Naive thymus-derived CD8-positive, alpha-beta T cell (primary cell): ENCODE data around the gene CRTC2. TPM values are rescaled to one million over a fixed set of nuclear protein-coding genes. Genes with fewer than 3 reads are reported as not detected.

Experiments used
- ATAC-seq, 2 donors: fragments of 150-1000 bp; cut with Tn5 transposase in 1 of 2; sonication (Bioruptor Pico), chemical (Tn5 transposase) in 1 of 2; 1 replicate in 1 of 2; 2 replicates in 1 of 2; pipeline ENCODE4 v1.10.0; 2021; ENCODE audit warnings: mild to moderate bottlenecking in 2 of 2, moderate library complexity in 2 of 2
- POLR2A ChIA-PET: fragments of 350-600 bp; sonication (Branson Sonifier 250); formaldehyde crosslinking; loops from one replicate; lab custom pipeline; 2021; ENCODE audit warnings: antibody characterized with exemption; lab: Charles Lee
- DNase-seq, 10 donors: peaks; one replicate each; pipeline versions ENCODE4 v3.0.0 to v3.0.0-alpha.2; 2020 to 2022
- H3K27ac Mint-ChIP-seq, 10 donors: one replicate each; pipeline ENCODE4 v1.8.0; 2020 to 2022; ENCODE audit warnings: mild to moderate bottlenecking in 10 of 10, mixed read lengths in 10 of 10, moderate library complexity in 4 of 10, inconsistent platforms in 1 of 10
- H3K27me3 Mint-ChIP-seq, 5 donors: one replicate each; pipeline ENCODE4 v1.8.0; 2021 to 2022; ENCODE audit warnings: mixed read lengths in 5 of 5
- H3K36me3 Mint-ChIP-seq, 3 donors: one replicate each; pipeline ENCODE4 v1.8.0; 2020 to 2022; ENCODE audit warnings: mixed read lengths in 3 of 3, mild to moderate bottlenecking in 2 of 3, inconsistent platforms in 1 of 3
- H3K4me1 Mint-ChIP-seq, 4 donors: one replicate each; pipeline ENCODE4 v1.8.0; 2021 to 2022; ENCODE audit warnings: mixed read lengths in 4 of 4
- H3K4me3 Mint-ChIP-seq, 10 donors: one replicate each; pipeline ENCODE4 v1.8.0; 2020 to 2022; ENCODE audit warnings: mild to moderate bottlenecking in 10 of 10, mixed read lengths in 10 of 10, moderate library complexity in 6 of 10, inconsistent platforms in 1 of 10
- H3K9me3 Mint-ChIP-seq, 9 donors: one replicate each; pipeline ENCODE4 v1.8.0; 2020 to 2022; ENCODE audit warnings: mixed read lengths in 9 of 9, mild to moderate bottlenecking in 3 of 9, inconsistent platforms in 1 of 9, moderate library complexity in 1 of 9
- polyA plus RNA-seq, 3 donors: library from polyadenylated mRNA; unstranded; fragments of 300-500 nt; fragmentation: Illumina TruSeq; gene quantifications; one replicate each; pipeline ENCODE4 v1.2.3, GENCODE V29; 2021
- total RNA-seq, 8 experiments: library from RNA in 2 of 8; stranded (reverse) in 2 of 8; gene quantifications; one replicate each; pipeline ENCODE4 v1.2.3 and lab custom pipeline; 2021 to 2026

CRTC2 gene
- total and polyA plus RNA-seq, 5 experiments from 2014 or later, result 21.4 to 147 (median 49.6) TPM

DNA sequence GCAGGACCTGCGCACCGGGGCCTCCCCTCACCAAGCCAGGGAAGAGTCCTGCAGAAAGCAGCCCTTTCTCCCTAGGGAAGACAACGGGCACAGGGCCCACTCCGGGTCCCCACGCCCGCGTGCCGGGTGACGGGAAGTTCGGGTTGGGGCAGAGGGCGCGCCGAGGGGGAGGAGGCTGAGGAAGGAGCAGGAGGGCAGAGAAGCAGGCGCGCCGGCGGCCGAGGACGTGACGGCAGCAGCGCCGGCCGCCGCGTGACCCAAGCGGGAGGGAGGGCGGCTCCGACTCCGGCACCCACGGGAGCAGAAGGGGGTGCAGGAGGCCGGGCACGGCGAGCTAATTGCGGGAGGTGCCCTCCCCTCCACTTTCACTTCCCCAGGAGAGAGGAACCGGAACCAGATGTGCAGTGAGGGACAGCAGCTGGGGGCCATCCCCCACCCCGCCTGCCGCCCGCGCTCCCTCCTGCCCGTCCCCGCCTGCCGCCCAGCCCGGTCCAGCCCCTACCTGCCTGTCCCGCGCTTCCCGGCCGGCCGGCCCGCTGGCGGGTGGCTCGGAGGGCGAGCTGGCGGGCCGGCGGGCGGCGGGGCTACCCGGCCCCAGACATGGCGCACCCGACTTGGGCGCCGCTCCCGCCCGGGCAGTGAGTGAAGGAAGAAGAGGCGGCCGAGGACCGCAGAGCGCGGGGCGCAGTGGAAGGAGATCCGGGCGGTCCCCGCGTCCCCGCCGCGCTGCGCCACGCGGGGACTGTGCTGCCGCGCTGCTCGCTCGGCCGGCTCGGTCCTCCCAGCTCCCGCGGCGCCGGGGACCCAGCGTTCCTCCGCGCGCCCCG, 12.4 kb downstream of the CRTC2 start:
- POLR2A ChIA-PET, result interaction anchor here (0.5 to 14.0 kb wide), 28 partner anchors 8 to 401 kb away, joined by 3 to 315 read pairs (median 5); partner anchors contain the start of genes CHTOP, CREB3L4, CRTC2 and GATAD2B
- DNase-seq (peak; percentile 53 to 83 (median 67)), ATAC-seq (peak; percentile 43 to 56)
- peak overlapping the region; percentile 92 to 98 (median 95) for H3K27ac Mint-ChIP-seq
- H3K4me3 Mint-ChIP-seq, result peak overlapping the region; percentile 91 to 98 (median 94)
- peaks cover 4 to 62% (median 11%) of the 10 kb centered on the region in 3 donors for H3K36me3 Mint-ChIP-seq
- peaks cover 34 to 61% (median 50%) of the 10 kb centered on the region in 4 donors for H3K4me1 Mint-ChIP-seq
- no peaks in the 10 kb centered on the region for H3K27me3 Mint-ChIP-seq
- H3K9me3 Mint-ChIP-seq, result no peaks in the 10 kb centered on the region

DNA sequence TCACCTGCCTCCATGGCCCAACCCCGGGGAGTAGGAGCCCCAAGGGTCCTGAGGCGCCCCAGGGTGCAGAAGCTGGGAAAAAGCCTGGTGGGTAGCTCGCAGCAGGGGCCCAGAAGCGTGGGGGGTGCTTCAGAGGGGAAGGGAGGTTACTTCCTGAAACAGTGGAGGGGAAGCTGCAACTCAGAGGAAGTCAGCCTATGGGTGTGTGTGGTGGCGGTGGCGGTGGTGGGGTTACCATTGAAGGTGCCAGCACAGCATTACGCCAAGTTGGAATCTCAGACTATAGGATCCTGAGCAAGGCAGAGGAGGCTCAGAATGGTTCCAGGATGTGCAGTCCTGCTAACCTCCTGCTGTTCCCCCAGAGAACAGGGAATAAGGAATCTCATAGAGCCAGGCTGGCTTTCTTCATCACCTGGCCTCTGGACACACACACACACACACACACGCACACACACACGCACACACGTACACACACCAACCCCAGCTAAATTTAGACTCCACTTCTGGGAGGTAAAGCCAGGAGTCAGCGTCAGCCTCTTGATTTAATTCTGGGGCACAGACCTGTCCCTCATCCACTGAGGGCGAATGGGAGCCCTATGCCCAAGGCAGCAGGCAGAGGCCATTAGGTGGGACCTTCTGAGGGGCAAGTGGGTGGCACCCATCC, 13.1 kb downstream of the CRTC2 start:
- Mint-ChIP-seq H3K36me3 (peaks cover 0 to 60% (median 6%) of the 10 kb centered on the region in 3 donors), H3K9me3 (no peaks in the 10 kb centered on the region), H3K27me3 (no peaks in the 10 kb centered on the region), H3K27ac (peak overlapping the region; percentile 92 to 98 (median 95)), H3K4me1 (peaks cover 31 to 58% (median 49%) of the 10 kb centered on the region in 4 donors), H3K4me3 (peak overlapping the region; percentile 91 to 98 (median 94))
- POLR2A ChIA-PET, result interaction anchor here (0.5 to 14.0 kb wide), 23 partner anchors 9 to 400 kb away, joined by 3 to 315 read pairs (median 6); partner anchors contain the start of genes CHTOP, CREB3L4, CRTC2 and GATAD2B
- ATAC-seq (peak; percentile 75 to 85), DNase-seq (peak; percentile 63 to 93 (median 82))

DNA sequence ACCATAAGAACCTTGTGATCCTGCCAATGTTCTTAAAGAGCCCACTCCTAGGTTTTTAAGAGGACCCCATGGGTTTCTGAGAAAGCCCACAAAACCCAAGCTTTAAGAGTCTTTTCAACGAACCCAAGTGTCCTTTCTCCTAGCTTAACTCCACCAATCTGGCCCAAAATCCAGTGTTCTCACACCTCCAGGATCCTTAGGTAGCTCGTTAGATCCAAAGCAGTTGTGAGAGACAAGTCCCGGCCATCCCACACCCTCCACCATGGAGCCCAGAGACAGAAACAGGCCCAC, 13.6 kb downstream of the CRTC2 start:
- POLR2A ChIA-PET, result interaction anchor here (0.6 to 14.0 kb wide), 20 partner anchors 8 to 399 kb away, joined by 3 to 315 read pairs (median 6); partner anchors contain the start of genes CHTOP, CREB3L4, CRTC2 and GATAD2B
- Mint-ChIP-seq H3K9me3 (no peaks in the 10 kb centered on the region), H3K4me1 (peaks cover 32 to 60% (median 51%) of the 10 kb centered on the region in 4 donors), H3K27ac (peak overlapping the region; percentile 92 to 98 (median 95)), H3K4me3 (peak overlapping the region; percentile 91 to 98 (median 94)), H3K36me3 (peaks cover 0 to 60% (median 7%) of the 10 kb centered on the region in 3 donors), H3K27me3 (no peaks in the 10 kb centered on the region)
- no peak for DNase-seq
- ATAC-seq, result no peak

DNA sequence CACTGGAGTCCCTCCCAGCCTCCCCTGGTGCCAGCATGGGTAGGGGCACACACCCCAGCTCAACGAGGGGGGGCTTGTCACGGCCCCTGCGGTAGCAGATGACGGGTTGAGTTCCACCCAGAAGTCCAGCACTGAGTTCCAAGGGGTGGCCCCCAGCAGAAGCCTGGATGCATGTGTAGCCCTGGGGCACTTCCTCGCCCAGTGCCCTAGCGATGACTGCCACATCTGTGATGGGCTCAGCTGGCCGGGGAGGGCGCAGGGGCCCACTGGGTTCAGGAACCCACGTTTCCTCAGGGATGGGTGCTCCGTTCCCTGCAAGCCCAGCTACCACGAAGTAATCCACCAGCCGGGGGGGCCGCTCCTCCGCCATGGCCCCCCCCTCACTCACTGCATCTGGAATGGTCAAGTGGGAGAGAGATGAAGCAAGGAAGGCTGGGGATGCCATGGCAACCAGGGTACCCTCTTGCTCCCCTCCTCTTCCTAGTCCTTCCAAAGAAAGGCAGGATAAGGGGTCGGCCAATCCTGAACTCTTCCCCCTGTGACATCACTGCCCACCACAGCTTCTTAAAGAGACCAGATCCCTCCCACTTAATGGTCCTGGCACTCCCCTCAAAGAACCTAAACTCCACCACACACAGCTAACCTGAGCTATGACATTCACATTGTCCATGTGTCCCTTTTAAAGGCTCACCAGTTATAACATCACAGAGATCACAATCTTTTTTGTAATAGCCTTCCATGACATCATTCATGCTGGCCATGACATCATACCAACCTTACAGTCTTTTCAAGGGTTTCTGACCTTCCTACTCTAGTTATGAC, 14.2 kb downstream of the CRTC2 start:
- Mint-ChIP-seq H3K4me1 (peaks cover 34 to 65% (median 51%) of the 10 kb centered on the region in 4 donors), H3K36me3 (peaks cover 0 to 62% (median 7%) of the 10 kb centered on the region in 3 donors), H3K4me3 (peak overlapping the region; percentile 91 to 98 (median 94)), H3K27me3 (no peaks in the 10 kb centered on the region), H3K27ac (peak overlapping the region; percentile 92 to 98 (median 95)), H3K9me3 (no peaks in the 10 kb centered on the region)
- POLR2A ChIA-PET, result interaction anchor here (0.5 to 14.0 kb wide), 20 partner anchors 10 to 669 kb away, joined by 3 to 315 read pairs (median 6); partner anchors contain the start of genes CHTOP, CREB3L4, CRTC2 and GATAD2B
- DNase-seq (peak in 1 of 10 donors; percentile 23), ATAC-seq (no peak)

DNA sequence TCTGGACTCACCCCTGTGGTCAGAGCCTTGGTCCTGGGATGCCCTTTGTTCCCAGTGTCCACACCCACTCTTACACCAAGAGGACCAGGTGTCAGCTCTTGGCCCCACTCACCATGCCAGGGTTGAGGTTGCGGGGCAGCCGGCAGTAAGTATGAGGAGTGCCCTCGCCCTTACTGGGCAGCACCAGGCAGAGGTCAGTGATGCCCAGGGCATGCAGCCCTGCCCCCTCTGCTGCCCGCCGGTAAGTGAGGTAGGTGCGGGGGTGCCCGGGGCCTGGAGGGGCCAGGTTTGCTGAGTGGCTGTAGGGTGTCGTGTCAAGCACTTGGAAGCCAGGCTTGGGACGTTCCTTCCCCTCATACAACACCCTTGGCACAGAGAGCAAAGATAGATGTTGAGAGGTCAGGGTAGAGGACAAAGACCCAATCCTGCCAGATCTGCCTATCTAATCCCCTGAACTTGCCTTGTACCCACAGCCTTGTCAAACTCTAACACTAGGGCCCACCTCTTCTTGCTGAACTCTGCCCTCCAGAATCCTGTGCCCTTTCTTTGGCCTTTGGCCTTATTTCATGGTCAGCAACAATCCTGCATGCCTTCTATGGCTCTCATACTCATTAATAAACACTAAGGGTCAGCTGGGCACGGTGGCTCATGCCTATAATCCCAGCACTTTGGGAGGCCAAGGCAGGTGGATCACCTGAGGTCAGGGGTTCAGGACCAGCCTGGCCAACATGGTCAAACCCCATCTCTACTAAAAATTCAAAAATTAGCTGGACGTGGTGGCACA, 15.5 kb downstream of the CRTC2 start:
- Mint-ChIP-seq H3K36me3 (peaks cover 0 to 62% (median 13%) of the 10 kb centered on the region in 3 donors), H3K27me3 (no peaks in the 10 kb centered on the region), H3K4me1 (peaks cover 34 to 57% (median 49%) of the 10 kb centered on the region in 4 donors), H3K27ac (peak overlapping the region; percentile 25 to 92 (median 71)), H3K9me3 (no peaks in the 10 kb centered on the region), H3K4me3 (peak overlapping the region in 8 of 10 donors; percentile 7 to 93 (median 46))
- DNase-seq (no peak), ATAC-seq (no peak)
- POLR2A ChIA-PET, result interaction anchor here (3.9 to 14.0 kb wide), 6 partner anchors 11 to 48 kb away, joined by 24 to 315 read pairs (median 58); partner anchors contain the start of genes CREB3L4, CRTC2, GATAD2B and JTB

DNA sequence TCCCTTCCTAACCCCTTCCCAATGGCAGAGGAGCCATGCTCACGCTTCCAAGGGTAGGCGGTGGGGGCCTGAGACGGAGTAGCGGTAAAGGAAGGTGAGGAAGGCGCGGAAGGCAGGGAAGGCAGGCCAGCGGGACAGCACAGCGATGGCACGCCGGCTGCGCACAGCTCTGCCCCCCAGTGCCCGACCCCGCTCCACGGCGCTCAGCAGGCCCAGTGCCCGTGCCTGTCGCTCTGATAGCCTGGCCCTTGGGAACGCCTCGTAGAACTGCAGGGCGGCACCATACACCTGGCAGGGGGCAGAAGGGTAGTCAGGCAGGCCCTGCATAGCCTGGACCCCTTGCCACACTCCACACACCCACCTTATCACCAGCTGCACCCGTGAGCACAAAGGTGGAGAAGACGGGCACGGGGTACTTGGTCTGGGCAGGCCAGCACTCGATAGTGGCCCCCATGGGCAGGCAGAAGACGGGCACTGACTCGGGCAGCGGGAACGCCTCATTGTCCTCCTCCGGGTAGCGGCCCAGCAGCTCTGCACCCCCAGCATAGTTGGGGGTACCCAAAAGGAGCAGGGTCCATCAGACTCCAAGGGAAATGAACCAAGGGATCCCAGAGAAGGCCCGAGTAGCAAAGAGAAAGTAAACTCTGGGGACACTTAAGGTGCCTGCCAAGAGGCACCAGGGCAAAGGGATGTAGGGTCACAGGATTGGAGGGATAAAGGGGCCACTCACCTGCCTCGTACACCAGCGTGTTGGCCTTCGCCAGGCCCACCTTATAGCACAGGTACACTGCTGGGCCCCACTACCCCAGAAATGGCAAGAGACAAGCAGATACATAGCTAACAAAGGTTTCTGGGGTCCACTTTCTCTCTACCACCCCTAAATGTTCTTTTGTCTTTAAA, 16.3 kb downstream of the CRTC2 start:
- H3K4me3 Mint-ChIP-seq, result peak overlapping the region in 1 of 10 donors; percentile 45

DNA sequence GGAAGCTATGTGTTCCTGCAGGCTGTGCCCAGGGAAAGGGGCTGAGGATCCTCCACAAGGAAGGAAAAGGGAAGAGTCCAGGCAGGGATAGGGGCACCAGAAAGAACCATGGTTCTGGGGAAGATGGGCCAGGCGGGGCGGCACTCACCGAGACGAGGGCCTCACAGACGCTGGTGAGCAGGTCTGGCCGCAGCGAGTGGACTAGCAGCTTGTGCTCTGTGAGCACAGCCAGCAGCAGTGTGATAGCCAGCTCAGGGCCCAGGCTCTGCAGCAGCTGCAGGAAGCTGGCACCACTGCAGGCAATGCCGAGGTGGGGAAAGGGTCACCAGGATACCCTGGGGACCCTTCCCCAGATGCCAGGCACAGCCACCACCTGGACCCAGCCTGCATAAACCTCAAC, 17.7 kb downstream of the CRTC2 start:
- ATAC-seq (no peak), DNase-seq (no peak)
- Mint-ChIP-seq H3K9me3 (no peaks in the 10 kb centered on the region), H3K27ac (peak overlapping the region in 2 of 10 donors; percentile 32 to 47), H3K4me1 (peaks cover 34 to 55% (median 44%) of the 10 kb centered on the region in 4 donors), H3K4me3 (peak overlapping the region in 1 of 10 donors; percentile 19), H3K27me3 (no peaks in the 10 kb centered on the region), H3K36me3 (peaks cover 0 to 73% (median 22%) of the 10 kb centered on the region in 3 donors)
- POLR2A ChIA-PET, result interaction anchor here (0.6 to 14.0 kb wide), 7 partner anchors 12 to 59 kb away, joined by 3 to 315 read pairs (median 3); partner anchors contain the start of genes CREB3L4, CRTC2, RPS27 and SLC39A1

More for the DNA sequence above, 16.3 kb downstream of the CRTC2 start:
- no peak for ATAC-seq
- Mint-ChIP-seq H3K4me1 (peaks cover 33 to 55% (median 47%) of the 10 kb centered on the region in 4 donors), H3K9me3 (no peaks in the 10 kb centered on the region), H3K36me3 (peaks cover 0 to 63% (median 15%) of the 10 kb centered on the region in 3 donors), H3K27ac (peak overlapping the region in 3 of 10 donors; percentile 37 to 48 (median 47)), H3K27me3 (no peaks in the 10 kb centered on the region)
- no peak for DNase-seq
- POLR2A ChIA-PET, result interaction anchor here (6.9 to 14.0 kb wide), 2 partner anchors 18 to 20 kb away, joined by 211 to 315 read pairs; partner anchors contain the start of genes CREB3L4, CRTC2, GATAD2B and SLC39A1

DNA sequence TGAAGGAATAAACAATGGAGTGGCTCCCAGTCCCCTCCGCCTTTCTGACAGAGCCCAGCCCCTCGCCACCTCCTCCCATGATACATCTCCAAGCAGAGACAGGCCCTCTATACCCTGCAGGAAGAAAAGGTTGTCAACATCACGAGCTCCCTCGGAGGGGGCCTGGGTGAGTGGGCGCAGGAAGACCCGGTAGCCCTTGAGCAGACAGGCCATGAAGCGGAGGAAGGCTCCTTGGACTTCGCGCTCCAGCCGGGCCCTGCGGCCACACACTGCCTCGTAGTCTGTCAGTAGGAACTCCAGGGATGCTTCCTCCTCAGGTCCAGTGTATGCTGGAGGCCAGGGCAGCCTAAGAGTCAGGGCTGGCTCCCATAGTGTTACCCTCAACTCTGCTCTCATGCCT, 18.9 kb downstream of the CRTC2 start:
- DNase-seq (no peak), ATAC-seq (no peak)
- Mint-ChIP-seq H3K36me3 (peaks cover 0 to 85% (median 26%) of the 10 kb centered on the region in 3 donors), H3K27me3 (no peaks in the 10 kb centered on the region), H3K4me3 (no peak overlapping the region), H3K9me3 (no peaks in the 10 kb centered on the region), H3K27ac (peak overlapping the region in 3 of 10 donors; percentile 7 to 32 (median 19)), H3K4me1 (peaks cover 26 to 46% (median 34%) of the 10 kb centered on the region in 4 donors)
- POLR2A ChIA-PET, result interaction anchor here (1.3 to 14.0 kb wide), 4 partner anchors 11 to 51 kb away, joined by 4 to 315 read pairs (median 8); partner anchors contain the start of genes CREB3L4, CRTC2, GATAD2B and RPS27

DNA sequence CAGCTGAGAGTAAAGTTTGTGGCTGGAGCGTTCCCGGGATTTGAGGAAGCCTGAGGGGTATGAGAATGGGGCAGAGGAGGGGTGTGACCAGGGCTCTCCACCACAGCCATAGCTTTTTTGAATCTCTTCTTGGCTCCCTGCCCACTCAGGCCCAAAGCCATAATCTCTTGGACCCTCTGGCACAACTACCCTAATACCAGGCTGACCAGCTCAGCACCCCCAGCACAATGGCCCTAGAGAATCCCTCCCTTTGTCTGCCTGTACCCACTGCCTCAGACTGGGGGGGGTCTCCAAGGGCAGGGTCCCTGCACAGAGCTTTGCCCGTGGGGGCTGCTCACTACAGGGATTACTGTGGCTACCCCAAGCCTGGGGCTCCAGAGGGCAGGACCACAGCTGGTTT, 19.4 kb downstream of the CRTC2 start:
- Mint-ChIP-seq H3K27me3 (no peaks in the 10 kb centered on the region), H3K4me1 (peaks cover 23 to 42% (median 30%) of the 10 kb centered on the region in 4 donors), H3K36me3 (peaks cover 0 to 87% (median 27%) of the 10 kb centered on the region in 3 donors), H3K4me3 (peak overlapping the region in 1 of 10 donors; percentile 54), H3K9me3 (no peaks in the 10 kb centered on the region), H3K27ac (peak overlapping the region in 2 of 10 donors; percentile 4 to 79)
- POLR2A ChIA-PET, result interaction anchor here (1.3 to 14.0 kb wide), 3 partner anchors 10 to 23 kb away, joined by 4 to 315 read pairs (median 11); partner anchors contain the start of genes CREB3L4, CRTC2, GATAD2B and SLC39A1
- DNase-seq (no peak), ATAC-seq (no peak)

DNA sequence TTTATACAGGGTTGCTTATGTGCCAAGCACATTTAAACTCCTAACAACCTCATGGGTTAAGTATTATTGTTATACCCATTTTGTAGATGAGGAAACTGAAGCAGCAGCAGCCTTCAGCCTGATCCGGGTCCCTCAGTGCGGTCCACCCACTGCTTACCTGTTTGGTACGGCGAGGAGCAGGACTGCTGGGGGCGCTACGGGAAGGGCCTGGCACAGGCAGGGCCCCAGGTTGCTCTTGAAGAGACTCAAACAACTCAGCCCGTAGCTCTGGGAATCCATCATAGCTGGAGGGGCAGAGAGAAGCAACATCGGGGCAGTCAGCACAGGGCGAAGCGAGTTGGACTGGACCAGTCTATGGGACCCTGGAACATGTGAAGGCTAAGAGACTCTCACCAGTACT, 21.1 kb downstream of the CRTC2 start:
- POLR2A ChIA-PET, result interaction anchor here (1.4 to 14.0 kb wide), 3 partner anchors 8 to 25 kb away, joined by 5 to 315 read pairs (median 5); partner anchors contain the start of genes CREB3L4, CRTC2, GATAD2B and SLC39A1
- Mint-ChIP-seq H3K27me3 (no peaks in the 10 kb centered on the region), H3K4me1 (peaks cover 10 to 26% (median 16%) of the 10 kb centered on the region in 4 donors), H3K36me3 (peaks cover 0 to 87% (median 25%) of the 10 kb centered on the region in 3 donors), H3K9me3 (no peaks in the 10 kb centered on the region), H3K27ac (peak overlapping the region in 1 of 10 donors; percentile 65), H3K4me3 (no peak overlapping the region)
- ATAC-seq, result no peak
- no peak for DNase-seq
